HG03066 (cell line): Measurements from ENCODE around the gene SYT14.
"Not testable (repeated sequence)": the region's sequence is repeated elsewhere in the genome, so short reads cannot be mapped to it uniquely, and the experiment has no call there.

ENCODE experiments used
- ATAC-seq: cut with Tn5 transposase; IDR thresholded peaks from one replicate; pipeline ENCODE4 v1.9.1; 2021; ENCODE audit warnings: low read depth; ENCODE audit not compliant: unreplicated experiment

Gene SYT14

DNA sequence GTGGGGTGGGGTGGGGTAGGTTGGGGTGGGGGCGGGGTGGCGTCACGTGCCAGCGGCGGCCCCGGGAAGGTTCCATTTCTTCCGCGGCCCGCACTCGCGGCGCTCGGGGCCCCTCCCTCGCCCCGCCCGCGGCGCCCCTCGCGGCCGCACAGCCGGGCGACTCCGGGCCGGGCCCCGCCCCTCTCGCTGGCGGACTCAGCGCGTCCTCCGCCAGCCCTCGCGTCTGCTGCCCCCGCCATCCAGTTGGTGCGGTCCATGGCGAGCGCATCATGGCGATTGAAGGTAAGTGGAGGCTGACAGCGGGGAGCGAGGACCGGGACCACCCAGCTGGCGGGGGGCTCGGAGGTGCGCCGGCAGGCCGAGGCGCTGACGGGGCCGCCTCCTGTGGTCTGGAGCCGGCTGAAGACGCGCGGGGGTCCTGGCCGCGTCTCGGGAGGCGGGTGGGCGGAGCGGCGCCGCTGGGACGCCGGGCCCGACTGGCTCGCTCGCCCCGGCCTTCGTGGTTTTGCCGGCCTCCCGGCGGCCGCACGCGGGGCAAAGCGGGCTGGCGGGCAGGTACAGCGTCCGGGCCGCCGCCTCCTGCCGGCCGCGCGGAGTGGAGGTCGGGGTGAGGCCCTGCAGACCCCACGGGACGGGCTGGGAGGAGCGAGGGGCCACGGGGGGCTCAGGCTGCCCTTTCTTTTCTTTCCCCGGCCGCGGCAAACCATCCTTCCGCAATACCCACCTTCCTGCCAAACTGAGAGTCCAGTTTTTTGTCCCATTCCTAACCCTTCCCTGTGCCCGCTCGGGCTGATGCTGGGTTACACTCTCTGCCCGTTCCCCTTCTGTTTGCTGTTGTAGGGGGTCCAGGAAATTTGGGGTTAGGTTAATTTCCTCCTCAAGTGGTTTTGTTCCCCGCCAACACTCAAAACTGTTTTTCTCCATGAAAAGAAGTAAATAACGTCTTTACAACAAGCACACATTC lies at the start of gene SYT14:
Gene SYT14, plus strand, starts transcription at position 222 of the 964 bp plus-strand sequence. Its CDS starts 48 bp downstream, at position 270.
- no peak for ATAC-seq

- ATAC-seq = not testable (repeated sequence)
Observed at GRCh38 chr1:209888291-209889076, 49.5 kb upstream of the SYT14 start.

DNA sequence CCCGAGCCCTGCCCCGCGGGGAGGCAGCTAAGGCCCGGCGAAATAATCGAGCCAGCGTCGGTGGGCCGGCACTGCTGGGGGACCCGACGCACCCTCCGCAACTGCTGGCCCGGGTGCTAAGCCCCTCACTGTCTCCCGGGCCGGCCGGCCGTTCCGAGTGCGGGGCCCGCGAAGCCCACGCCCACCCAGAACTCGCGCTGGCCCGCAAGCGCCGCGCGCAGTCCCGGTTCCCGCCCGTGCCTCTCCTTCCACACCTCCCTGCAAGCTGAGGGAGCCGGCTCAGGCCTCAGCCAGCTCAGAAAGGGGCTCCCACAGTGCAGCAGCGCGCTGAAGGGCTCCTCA lies 49.0 kb upstream of the SYT14 start:
- ATAC-seq = no peak

DNA sequence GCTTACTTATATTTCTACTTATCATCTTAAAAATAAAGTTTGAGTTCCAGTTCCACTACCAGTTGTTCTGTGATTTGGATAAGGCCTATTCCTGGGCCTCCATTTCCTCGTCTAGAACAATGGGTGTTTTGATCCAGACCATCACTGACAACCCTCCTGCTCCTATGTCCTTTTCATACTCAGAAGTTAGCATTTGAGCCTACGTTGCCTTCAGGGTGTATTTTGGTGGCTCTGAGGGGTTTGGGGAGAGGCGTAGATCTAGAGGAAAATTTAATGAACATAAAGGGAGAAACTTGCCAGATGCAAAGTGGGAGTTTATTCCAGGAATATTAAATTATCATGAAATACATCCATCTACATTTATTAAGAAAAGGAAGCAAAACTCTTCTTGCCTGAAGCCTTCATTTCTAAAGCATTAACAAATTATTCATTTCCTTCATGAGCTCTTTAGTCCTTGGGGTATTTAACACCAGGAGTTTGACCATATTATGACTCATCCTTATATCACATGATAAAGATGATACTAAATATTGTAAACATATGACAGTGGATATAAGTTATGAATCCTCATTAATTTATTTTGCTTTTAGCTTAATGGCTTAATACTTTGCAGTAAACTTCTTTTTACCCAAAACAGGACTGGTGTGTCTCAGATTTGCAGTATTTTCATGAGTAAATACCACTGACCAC lies 47.2 kb upstream of the SYT14 start:
- no peak for ATAC-seq

DNA sequence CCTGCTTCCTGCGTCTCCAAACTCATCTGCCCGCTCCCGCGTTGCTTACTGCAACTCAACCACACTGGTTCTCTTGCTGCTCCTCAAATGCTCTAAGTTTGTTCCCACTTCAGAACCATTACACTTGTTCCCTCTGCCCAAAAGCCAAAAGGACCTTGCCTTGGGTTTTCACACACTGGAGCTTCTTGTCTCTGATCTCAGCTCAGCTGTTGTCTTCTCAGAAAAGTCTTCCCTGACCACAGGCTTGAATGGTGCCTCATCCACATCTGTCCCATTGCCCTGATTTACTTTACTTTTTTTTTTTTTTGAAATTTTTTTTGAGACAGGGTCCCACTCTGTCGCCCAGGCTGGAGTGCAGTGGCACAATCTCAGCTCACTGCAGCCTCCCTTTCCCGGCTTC lies 44.3 kb upstream of the SYT14 start:
- no peak for ATAC-seq

- no peak for ATAC-seq
Observed at GRCh38 chr1:209895709-209896108, 42.3 kb upstream of the SYT14 start.

DNA sequence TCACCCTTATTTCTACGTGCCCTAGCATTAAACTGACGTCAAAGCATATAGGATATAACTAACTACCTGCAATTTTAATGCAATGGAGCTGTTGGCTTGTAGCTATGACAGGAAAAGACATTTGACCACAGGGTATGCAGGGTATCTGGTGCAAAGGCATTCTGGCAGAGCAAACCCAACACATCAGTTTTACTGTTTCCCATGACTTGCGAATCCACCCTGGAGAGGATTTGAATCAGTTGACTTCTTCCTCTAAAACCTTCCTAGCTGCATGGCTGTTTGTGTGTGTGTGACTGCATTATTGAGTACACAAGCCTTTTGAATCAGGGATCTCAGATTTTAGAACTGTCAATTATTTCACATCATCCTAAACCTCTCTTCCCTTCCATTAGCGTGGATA lies 41.7 kb upstream of the SYT14 start:
- no peak for ATAC-seq

- ATAC-seq = not testable (repeated sequence)
Observed at GRCh38 chr1:209898271-209898670, 39.7 kb upstream of the SYT14 start.

GRCh38 chr1:209898851-209899250 lies 39.2 kb upstream of the SYT14 start:
- ATAC-seq = not testable (repeated sequence)

DNA sequence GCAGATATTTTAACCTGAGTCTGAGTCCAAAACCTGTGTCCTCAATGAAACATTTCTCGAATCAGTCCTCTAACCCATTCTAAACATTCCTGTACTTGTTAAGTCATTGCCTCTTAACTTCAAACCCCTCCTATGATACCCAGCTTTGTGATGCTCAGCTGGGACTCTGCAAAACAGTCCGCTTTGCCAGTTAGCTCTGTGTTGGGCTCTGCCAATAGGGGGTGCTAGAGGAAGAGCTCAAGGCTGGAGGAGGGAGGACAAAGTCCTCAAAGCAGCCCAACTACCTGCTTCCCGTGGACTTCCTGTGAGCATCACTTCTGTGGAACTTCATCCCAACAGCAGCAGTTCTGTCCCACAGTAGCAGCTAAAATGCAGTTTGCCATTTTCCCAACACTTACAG lies 38.1 kb upstream of the SYT14 start:
- no peak for ATAC-seq

GRCh38 chr1:209900734-209901133 lies 37.3 kb upstream of the SYT14 start:
- ATAC-seq = no peak

DNA sequence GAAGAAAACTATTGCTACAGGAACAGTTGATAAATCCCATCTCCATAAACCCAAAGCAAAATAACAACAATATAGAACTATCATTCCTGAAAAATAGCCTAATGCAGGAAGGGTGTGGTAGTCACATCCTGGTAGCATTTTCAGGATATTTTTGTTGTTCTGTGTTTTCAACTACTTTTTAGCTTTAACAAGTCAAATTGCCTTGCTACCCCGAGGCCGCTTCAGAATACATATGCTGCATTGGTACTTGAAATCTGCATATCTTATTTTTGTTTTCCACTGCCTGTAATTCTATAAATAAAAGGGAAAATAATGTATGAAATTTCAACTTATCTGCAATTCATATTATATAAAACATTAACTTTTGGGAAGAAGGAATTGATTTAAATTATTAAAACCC lies 36.8 kb upstream of the SYT14 start:
- no peak for ATAC-seq

DNA sequence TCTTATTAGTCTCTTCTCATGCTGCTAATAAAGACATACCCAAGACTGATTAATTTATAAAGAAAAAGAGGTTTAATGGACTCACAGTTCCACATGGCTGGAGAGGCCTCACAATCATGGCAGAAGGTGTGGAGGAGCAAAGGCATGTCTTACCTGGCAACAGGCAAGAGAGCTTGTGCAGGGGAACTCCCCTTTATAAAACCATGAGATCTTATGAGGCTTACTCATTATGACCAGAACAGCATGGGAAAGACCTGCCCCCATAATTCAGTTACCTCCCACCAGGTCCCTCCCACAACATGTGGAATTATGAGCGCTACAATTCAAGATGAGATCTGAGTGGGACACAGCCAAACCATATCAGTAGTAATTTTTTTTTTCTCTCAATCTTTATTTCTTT lies 33.2 kb upstream of the SYT14 start:
- not testable (repeated sequence) for ATAC-seq

DNA sequence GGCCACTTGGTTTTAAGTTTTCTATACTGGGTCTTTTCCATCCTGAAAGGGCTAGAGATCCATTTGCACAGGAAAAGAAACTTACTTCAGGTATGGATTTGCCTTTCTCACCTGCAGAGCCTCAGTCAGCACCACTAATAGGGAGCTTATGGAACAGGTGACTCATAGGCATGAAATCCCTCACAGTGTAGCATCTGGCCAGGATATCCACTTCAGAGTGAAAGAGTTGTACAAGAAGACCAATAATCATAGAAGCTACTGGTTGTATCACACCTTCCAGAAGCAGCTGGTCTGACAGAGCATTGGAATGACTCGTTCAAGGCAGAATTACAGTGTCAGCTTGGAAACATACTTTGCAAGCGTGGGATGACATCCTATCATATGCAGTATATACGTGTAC lies 26.3 kb upstream of the SYT14 start:
- ATAC-seq = no peak

DNA sequence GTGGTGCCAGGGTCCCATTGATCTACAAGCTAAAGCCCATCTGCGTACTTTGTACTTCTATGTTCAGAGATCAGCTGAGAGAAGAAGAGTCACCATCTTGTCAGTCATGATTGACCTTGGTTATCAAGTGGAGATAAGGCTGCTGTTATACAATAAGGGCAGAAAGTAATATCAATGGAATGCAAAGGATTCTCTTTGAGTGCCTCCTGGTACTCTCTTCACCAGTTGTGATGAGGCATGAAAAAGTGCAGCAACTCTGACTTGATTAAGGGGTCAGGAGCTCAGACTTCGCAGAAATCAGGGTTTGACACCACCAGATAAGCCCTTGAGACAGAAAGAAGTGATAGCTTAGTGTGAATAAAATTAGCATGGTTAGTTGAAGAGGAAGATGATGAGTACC lies 25.7 kb upstream of the SYT14 start:
- no peak for ATAC-seq

DNA sequence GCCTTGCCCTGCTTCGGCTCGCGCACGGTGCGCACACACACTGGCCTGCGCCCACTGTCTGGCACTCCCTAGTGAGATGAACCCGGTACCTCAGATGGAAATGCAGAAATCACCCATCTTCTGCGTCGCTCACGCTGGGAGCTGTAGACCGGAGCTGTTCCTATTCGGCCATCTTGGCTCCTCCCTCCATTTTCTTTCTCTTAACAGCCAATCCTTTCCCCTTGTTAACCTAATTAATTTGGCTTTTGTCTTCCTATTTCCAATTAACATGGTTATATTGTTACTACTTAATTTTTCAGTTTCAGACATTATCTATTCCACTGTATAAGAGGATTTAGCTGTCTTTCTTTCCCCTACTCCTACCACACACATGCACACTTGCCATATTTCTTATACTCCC lies 18.4 kb upstream of the SYT14 start:
- not testable (repeated sequence) for ATAC-seq

- ATAC-seq = no peak
Observed at GRCh38 chr1:209920844-209921243, 17.2 kb upstream of the SYT14 start.

DNA sequence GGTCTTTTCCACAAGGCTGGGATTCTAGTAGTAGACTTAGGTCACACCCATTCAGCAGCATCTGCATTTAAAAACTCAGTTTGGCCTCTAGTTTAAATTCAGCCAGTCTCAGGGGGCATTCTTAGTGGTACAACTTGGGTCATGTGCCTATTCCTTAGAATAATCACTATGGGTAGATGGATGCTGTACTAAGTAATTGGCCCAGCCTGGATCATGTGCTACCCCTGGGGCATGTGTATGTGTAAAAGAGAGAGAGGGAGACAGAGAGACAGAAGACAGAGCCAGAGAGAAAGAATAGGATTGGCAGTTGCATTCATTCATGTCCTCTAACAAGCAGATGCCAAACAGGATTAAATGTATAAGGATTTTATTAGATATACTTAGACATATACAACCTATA lies 13.6 kb upstream of the SYT14 start:
- no peak for ATAC-seq

DNA sequence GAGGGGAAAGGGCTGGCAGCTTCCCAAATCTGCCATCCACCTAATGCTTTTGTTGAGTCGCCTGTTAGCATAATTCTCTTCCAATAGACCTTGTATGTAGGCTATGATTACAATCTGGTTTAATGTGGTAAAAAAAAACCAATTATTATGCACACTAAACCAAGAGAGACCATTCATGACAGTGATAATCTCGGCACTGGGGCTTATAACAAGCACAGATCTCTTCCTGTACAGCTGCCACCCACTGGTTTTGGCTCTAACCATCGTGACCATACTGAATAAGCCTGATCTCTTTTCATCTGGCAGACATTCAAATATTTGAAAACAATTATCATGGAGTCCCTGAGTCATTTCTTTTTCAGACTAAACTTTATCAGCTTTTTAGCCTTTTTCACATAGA lies 12.0 kb upstream of the SYT14 start:
- ATAC-seq = no peak

DNA sequence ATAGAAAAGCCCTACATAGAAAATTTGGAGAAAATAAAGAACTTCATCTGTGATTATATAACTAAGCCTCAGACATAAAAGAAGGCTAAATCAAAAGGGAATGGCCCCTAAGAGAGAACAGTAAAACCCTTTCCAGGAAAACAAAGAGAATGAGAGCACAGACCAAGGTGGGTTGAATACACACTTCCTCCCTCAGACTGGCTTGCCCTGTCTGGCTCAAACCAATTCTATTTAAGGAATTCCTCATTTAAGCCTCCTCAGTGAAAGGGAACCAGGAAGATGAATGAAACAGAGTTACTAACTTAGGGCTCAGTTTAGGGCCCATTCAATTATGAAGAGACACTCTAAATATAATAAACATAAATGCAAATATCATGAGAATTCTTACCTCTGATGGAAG lies 10.6 kb upstream of the SYT14 start:
- ATAC-seq = no peak

GRCh38 chr1:209929751-209930150 lies 8.3 kb upstream of the SYT14 start:
- ATAC-seq = no peak
